DMS79 (cell line): ENCODE measurements around the gene RTRAF.

Experiments
- DNase-seq: peaks from one replicate; lab custom pipeline; 2025; lab: John Stamatoyannopoulos, UW

RTRAF gene

GRCh38 chr14:51989293-51990234 is at the start of gene RTRAF:
TSS of gene RTRAF (plus strand) at chr14:51989546. CDS start at chr14:51989640, 94 bp downstream.
- DNase-seq: peak; percentile 96

- DNase-seq: no peak
Observed at GRCh38 chr14:51939755-51940301, 49.5 kb upstream of the RTRAF start.

GRCh38 chr14:51942971-51943370 is 46.4 kb upstream of the RTRAF start:
- DNase-seq: no peak

- DNase-seq: no peak
Observed at GRCh38 chr14:51950007-51950406, 39.3 kb upstream of the RTRAF start.

GRCh38 chr14:51951656-51952055 is 37.7 kb upstream of the RTRAF start:
- DNase-seq: no peak

- no peak for DNase-seq
Observed at GRCh38 chr14:51954031-51954430, 35.3 kb upstream of the RTRAF start.

- DNase-seq: no peak
Observed at GRCh38 chr14:51954657-51955056, 34.7 kb upstream of the RTRAF start.

GRCh38 chr14:51957950-51958349 is 31.4 kb upstream of the RTRAF start:
- no peak for DNase-seq

GRCh38 chr14:51959928-51960327 is 29.4 kb upstream of the RTRAF start:
- DNase-seq: no peak

- no peak for DNase-seq
Observed at GRCh38 chr14:51960866-51961265, 28.5 kb upstream of the RTRAF start.

GRCh38 chr14:51962711-51963110 is 26.6 kb upstream of the RTRAF start:
- no peak for DNase-seq

GRCh38 chr14:51963286-51963685 is 26.1 kb upstream of the RTRAF start:
- DNase-seq: peak; percentile 8

- no peak for DNase-seq
Observed at GRCh38 chr14:51967521-51967920, 21.8 kb upstream of the RTRAF start.

- no peak for DNase-seq
Observed at GRCh38 chr14:51969852-51970540, 19.4 kb upstream of the RTRAF start.

- no peak for DNase-seq
Observed at GRCh38 chr14:51972566-51972965, 16.8 kb upstream of the RTRAF start.

- DNase-seq: no peak
Observed at GRCh38 chr14:51977075-51977474, 12.3 kb upstream of the RTRAF start.

- no peak for DNase-seq
Observed at GRCh38 chr14:51978681-51979085, 10.7 kb upstream of the RTRAF start.

- peak; percentile 48 for DNase-seq
Observed at GRCh38 chr14:51979088-51979709, 10.1 kb upstream of the RTRAF start.

- no peak for DNase-seq
Observed at GRCh38 chr14:51981218-51981854, 8.0 kb upstream of the RTRAF start.

GRCh38 chr14:51988221-51988620 is 1.1 kb upstream of the RTRAF start:
- peak; percentile 3 for DNase-seq

- DNase-seq: no peak
Observed at GRCh38 chr14:51990488-51990887, 1.1 kb downstream of the RTRAF start.
